Myocyte (in vitro differentiated cells): ENCODE data around the gene HSP90AB1. TPM values are rescaled to one million over a fixed set of nuclear protein-coding genes. Genes with fewer than 3 reads are reported as not detected.

Source experiments
- DNase-seq: peaks from one replicate; pipeline ENCODE4 v3.0.0-alpha.2; 2012; ENCODE audit warnings: low read depth
- polyA plus RNA-seq: library from polyadenylated mRNA; unstranded; fragments of >200 nt; gene quantifications from one replicate; pipeline ENCODE4 v1.2.1, GENCODE V29; 2012; ENCODE audit warnings: missing spikeins
- total RNA-seq: library from RNA; depleted of rRNA; stranded (reverse); fragments of >200 nt; gene quantifications from 2 replicates; pipeline ENCODE4 v1.2.3, GENCODE V29; 2014

The HSP90AB1 gene
- 1,588 and 1,639 TPM in 2 replicates for total RNA-seq
- 942 TPM for polyA plus RNA-seq

DNA sequence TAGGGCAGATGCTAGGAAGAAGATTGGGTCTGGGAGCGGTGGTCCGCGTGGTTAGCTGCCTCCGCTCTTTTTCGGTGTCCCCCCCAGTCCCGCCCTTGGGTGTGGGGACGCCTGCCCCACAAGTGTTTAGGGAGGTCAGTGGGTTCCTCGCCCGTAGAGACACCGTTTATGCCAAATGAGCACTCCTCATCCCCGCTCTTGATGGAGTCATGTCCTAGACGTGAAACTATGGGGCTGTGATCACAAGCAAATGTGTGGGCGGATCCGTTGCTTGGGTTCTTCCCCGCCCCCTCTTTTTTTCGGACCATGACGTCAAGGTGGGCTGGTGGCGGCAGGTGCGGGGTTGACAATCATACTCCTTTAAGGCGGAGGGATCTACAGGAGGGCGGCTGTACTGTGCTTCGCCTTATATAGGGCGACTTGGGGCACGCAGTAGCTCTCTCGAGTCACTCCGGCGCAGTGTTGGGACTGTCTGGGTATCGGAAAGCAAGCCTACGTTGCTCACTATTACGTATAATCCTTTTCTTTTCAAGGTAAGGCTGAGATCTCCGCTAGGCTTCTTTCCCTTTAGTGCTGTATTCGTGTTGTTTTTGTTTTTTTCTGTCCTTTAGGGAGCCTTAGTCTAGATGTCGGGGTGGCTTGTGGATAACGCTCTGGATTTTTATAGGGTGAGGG, at the start of gene HSP90AB1:
HSP90AB1 (plus strand) TSS at position 439 of the 675 bp plus-strand sequence. CDS start 1,529 bp downstream, outside the sequence.
- DNase-seq, result peak; percentile 98

DNA sequence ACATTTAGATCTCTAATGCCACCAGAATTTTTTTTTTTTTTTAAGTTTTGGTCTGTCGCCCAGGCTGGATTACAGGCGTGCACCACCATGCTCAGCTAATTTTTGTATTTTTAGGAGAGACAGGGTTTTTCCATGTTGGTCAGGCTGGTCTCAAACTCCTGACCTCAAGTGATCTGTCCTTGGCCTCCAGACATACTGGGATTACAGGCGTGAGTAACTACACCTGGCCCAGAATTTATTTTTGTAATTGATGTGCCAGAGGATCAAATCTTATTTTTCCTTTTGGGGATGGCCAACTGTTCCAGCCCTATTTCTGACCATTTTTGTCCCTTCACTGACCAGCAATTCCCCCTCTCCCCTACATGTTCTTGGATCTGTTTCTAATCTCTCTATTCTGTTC, 48.2 kb upstream of the HSP90AB1 start:
- DNase-seq, result no peak

DNA sequence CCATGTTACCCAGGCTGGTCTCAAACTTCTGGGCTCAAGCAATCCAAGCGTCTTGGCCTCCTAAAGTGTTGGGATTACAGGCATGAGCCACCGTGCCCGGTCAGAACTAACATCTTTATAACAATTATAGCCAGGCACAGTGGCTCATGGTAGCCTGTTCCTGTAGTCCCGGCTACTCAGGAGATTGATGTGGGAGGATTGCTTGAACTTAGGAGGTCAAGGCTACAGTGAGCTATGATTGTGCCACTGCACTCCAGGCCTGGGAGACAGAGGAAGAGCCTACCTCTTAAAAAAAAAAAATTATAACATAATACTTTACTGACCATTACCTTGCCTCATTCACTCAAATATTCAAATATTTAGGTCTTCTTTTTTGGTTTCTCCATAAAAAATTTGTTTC, 47.0 kb upstream of the HSP90AB1 start:
- DNase-seq, result no peak

DNA sequence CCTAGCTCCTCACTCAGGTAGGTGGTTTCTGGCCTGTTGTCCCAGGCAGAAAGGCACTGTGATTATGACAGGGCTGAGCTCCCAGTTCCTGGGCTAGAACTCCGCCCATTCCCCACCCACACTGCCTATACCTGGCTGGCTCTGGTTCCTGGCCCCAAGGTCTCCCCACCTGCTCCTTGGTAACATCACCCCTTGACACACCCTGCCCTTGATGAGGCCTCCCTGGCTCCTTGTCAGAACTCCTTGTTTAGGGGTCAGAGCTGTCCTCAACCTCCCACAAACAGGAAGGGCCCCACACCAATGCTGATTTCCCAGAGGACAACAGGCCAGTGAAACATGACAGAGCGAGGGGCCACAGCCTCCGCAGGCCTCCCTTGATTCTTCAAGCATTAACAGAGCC, 45.7 kb upstream of the HSP90AB1 start:
- DNase-seq, result no peak

DNA sequence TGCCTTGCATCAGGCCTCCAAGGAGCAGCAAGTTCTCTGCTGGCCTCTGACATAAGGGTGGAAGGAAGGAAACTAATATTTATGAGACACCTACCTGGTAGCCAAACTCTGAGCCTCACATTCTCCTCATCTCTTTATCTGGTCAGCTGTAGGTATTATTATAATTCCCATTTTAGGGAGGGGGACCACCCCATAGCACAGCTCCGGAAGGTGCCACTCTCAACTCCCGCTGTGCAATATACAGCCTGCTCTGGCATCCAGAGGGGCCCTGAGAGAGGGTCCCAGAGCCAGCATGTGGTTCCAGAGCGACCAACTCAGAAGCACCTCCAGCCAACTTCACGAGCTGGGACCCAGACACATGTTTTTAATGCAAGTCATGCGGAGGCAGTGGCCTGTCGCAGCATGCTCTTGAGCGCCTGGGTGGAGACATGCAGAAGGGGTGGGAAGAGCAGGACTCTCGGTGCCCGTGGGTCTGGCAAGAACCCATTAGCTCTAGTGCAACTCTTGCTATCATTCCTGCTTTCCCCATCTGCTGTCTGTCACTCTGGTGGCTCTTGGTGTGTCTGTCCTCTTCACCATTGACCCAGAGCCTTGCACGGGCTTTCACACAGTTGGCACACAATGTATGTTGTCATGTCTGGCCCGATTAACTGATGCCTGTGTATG, 45.1 kb upstream of the HSP90AB1 start:
- peak; percentile 55 for DNase-seq

DNA sequence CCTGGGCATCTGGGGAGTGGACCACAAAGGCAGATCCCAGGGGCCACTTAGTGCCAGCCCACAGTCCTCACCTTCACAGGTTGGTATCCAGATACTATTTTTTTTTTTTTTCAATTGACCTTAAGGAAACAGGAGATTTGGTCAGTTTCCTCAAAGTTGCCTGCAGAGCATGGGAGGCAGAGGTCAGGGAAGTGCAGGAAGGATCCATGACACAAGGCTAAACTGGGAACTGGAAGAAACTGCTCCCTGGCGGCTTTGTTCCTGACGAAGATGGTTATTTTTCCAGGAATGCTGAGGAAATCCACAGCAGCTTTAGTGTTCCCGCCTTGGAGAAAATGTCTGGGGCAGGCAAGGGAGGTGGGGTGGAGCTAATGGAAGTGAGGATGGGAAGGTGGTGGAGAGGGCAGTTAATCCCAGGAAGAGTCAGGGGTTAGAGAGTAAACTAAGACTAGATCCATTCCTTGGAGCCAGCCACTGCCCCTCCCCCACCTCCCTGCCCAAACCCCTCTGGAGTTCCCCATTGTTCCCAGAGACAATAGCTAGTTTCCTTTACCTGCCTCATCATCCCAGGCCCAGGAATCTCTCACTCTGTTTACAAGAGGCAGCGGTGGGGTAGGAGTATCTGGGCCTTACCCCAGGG, 44.4 kb upstream of the HSP90AB1 start:
- no peak for DNase-seq

DNA sequence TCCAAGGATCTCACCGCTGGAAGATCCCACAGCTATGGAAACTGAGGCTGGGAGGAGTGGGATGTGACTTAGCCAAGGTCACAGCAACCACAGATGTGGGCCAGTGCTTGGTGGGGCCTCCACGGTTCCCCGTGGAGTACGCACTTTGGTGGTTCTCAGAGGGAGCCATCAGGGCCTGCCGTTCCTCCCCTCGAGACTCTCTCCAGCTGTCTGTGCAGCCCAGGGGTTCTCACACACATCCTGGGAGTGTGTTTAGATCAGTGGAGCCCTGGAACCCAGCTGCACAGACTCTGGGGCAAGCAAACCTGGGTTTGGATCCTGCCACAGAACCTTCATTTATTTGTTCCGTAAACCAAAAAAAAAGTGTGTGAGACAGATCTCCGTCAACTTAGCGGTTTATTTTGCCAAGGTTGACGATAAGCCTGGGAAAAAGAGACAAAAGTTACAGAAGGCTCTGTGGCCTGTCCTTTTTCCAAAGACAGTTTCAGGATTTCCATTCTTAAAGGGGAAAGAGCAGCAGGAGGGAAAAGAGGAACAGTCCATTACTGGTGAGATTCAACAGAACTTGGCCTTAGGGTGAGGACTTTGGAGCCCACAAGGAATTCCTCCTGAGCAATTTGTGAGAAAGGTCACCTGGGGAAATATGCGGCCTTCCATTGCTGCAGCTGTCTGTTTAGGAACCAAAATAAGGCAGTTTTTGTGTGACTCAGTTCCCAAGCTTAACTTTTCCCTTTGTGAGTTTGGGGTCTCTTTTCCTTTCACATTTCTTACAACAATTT, 43.7 kb upstream of the HSP90AB1 start:
- no peak for DNase-seq

DNA sequence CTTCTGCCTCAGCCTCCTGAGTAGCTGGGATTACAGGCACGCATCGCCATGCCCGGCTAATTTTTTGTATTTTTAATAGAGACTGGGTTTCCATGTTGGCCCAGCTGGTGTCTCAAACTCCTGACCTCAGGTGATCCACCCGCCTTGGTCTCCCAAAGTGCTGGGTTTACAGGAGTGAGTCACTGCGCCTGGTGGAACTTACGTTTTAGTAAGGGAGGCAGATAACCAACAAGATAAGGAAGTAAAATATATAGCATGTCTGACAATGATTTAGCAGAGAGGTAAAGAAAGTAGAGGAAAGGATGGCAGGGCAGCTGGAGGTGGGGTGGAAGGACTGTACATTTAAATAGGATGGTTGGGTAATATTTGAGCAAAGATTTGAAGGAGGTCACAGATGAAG, 42.9 kb upstream of the HSP90AB1 start:
- DNase-seq, result no peak

DNA sequence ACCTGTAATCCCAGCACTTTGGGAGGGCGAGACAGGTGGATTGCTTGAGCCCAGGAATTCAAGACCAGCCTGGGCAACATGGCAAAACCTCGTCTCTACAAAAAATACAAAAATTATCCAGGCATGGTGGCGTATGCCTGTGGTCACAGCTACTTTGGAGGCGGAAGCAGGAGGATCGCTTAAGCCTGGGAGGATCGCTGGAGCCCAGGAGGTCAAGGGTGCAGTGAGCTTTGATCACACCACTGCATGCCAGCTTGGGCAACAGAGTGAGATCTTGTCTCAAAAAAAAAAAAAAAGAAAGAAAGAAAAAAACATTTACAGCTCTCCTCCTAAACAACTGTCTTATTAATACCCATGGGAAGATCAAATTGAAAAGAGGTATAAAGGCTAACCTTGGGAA, 38.9 kb upstream of the HSP90AB1 start:
- DNase-seq, result no peak

DNA sequence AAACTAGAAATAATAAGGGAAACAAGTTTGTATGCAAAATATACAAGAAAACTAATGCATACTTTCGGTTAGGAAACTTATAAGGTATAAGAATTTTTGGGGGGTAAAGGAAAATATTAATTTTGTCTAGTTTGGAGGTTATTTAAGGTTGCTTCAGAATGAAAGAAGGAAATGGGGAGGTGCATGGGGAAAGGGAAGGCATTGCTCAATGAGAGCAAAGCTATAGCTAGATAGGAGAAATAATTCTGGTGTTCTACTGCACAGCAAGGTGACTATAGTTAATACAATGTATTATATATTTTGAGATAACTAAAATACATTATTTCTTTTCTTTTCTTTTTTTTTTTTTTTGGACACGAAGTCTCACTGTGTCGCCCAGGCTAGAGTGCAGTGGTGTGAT, 35.6 kb upstream of the HSP90AB1 start:
- DNase-seq, result no peak

DNA sequence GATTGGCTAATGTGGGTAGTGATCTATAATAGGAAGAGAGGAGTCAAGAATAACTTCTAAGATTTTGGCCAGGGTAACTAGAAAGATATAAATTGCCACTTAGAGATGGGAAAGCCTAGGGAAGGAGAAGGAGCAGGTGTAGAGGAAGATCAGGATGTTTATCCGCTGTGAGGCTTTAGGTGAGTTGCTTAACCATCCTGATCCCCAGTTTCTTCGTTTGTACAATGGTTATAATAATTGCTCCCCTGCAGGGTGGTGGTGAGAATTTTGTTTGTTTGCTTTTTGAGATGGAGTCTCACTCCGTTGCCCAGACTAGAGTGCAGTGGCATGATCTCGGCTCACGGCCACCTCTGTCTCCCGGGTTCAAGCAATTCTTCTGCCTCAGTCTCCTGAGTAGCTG, 32.6 kb upstream of the HSP90AB1 start:
- DNase-seq, result no peak

DNA sequence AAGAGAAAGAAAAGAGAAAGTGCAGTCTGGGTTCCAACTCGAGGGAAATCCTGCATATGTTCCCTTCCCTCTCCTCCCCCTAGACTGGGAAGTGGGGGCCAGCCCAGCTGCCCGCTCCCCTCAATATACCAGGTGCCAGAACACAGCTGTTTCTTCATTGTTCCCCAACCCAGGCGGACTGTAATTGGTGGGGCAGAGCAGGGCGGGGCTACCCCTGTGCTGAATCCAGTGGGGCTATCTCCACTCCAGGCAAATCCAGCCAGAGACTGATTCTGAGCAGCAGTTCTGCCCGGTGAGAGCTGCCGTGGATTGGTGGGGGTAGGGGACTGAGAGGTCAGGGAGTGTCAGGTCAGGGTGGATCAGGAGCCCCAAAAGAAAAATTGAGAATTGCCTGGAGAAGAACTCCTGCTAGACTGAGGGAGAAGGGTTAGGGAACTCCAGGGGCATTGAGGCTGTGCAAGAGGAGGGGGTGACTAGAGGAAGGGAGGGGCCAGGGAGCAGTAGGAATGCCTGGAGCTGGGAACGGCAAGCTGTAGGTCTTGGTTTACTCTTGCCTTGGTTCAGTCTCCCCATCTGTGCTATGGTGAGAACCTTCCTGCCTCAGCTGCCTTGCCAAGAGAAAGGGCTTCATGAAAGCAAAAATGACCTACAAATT, 30.1 kb upstream of the HSP90AB1 start, which contains the start of gene MYMX:
MYMX (plus strand) TSS at position 250 of the 655 bp plus-strand sequence. CDS start 546 bp downstream, outside the sequence.
- DNase-seq, result peak; percentile 95

DNA sequence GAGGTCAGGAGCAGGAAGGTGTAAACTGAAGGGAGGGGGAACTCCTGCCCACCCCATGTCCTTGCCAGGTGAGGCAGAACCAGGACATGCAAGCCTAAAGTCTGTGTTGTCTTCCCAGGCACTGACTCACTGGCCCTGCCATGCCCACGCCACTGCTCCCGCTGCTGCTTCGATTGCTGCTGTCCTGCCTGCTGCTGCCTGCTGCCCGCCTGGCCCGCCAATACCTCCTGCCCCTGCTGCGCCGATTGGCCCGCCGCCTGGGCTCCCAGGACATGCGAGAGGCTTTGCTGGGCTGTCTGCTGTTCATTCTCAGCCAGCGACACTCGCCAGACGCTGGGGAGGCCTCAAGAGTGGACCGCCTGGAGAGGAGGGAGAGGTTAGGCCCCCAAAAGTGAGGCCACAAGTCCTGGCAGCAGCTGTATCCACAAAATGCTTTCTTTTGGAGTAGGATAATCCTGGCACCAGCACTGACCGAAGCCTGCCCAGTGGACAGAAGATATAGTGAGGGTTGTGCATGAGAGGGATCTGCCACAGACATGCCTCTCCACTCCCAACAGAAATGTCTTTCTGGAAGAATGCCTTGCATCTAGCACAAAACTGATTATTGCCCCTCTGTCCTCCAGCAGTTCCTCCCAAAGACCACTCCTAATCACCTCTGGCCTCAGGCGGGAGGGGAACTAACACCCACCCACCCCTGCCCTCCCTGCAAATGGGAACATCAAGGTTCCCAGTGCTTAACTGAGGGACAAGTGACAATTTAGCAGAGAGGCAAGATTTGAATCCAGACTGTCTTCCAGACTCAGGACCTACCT, 29.4 kb upstream of the HSP90AB1 start:
- peak; percentile 87 for DNase-seq

DNA sequence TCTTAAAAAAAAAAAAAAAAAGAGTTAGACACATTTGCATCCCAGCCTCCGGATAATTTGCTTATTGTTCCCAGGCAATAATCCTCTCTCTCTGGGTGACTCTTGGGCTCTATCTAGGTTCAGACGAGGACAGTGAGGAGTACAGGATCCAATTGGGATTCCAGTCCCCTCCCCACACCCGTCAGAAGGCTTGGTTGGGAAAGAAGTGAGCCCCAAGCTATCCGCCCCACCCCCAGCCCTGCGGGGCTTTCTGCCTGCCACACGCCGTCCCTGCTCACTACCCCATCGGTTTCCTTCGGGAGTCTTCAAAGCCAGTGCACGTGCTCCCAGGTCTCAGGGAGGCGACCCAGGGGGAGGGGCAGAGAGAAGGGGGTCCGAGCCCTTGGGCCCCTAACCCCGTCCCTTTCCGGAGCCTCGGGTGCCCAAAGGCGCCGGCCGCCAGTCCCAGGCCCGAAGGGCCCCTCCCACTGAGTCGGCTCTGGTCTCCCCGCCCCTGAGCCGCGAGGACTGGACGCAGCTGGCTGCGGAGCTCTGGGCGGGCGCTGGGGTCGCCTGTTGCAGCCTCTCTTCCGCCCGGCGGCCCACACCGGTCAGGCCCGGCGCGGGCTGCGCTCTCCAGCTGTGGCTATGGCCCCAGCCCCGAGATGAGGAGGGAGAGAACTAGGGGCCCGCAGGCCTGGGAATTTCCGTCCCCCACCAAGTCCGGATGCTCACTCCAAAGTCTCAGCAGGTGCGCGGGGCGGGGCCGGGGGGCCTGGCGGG, 27.7 kb upstream of the HSP90AB1 start:
- DNase-seq, result peak; percentile 93

DNA sequence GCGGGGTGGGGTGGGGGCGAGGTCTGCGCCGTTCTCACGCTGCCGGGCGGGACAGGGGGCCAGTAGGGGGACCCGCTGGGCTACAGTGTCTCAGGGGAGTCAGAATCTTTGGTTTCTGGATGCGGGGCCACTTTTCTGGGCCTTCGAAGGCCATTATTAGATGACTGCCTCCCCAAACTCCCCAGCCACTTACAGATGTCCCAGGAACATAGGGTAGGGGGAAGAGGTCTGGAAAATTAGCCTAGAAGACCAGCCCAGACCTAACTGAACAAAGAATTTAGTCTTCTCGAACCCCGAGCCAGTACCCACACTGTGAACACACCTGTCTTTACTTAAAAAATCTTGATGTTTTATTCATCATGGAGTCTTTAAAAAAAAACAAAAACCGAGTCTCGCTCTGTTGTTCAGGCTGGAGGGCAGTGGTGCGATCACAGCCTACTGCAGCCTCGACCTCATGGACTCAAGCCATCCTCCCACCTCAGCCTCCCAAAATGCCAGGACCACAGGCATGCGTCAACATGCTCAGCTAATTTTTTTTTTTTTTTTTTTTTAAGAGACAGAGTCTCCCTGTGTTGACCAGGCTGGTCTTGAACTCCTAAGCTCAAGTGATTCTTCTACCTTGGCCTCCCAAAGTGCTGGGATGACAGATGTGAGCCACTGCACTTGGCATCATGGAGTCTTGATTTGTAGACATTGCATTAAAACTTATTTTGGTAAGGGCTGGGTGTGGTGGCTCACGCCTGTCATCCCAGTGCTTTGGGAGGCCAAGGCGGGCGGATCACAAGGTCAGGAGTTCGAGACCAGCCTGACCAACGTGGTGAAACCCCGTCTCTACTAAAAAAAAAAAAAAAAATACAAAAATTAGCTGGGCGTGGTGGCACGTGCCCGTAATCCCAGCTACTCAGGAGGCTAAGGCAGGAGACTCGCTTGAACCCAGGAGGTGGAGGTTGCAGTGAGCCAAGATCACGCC, 26.8 kb upstream of the HSP90AB1 start:
- DNase-seq, result no peak

DNA sequence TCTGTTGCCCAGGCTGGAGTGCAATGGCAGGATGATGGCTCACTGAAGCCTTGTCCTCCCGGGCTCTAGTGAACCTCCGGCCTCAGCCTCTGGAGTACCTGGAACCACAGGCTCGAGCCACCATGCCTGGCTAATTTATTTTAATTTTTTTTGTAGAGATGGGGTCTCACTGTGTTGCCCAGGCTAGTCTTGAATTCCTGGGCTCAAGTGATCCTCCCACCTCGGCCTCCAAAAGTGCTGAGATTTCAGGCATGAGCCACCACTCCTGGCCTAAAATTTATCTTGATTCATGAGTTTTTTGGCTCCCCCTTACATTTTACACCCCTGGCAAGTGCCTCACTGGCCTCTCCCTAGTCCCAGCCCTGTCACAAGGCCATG, 26.0 kb upstream of the HSP90AB1 start:
- DNase-seq, result no peak

DNA sequence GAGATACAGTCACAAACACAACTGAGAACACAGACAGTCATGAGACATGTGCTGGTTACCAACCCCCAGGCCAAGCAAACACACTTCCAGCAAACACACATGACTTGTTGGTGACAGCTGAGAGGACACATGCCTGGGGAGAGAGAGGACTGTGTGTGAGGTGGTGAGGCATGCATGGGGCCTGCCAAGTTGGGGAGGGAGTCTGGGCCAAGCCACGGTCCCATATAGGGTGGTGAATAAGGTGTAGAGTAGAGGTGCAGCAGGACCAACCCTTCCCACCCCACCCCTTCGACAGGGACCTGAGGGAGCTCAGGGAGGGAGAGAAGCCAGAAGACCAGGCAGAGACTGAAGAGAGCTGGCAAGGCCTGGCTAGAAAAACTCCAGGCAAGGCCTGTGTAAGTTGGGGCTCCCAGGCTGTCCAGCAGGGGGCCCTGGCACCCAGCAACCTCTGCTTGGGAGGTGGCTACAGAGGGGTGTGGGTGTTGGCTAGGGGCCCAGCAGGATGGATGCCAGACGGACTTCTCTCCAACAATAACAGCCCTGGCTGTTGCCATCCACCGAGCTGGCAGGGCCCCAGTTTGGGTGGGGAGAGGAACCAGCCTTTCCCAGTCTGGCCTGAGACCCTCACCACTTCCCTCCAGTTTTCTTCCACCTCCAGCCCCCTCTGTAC, 25.5 kb upstream of the HSP90AB1 start:
- DNase-seq, result peak; percentile 98

DNA sequence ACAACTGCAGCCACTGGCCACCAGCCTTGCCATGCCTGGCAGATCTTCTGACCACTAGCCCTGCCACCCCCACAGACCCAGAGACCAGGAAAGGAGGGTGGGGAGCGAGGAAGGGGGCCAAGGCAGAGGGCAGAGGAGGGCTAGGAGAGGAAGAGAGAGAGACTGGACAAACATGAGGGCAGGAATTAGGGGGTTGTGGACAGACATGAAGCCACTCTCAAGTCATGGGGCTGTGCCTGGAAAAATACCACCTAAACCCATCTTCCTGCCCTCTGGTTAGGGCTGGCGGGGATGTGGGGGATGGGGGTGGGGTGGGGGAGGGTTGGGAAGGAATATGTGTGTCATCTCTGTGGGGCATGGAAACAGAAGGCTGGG, 25.0 kb upstream of the HSP90AB1 start:
- DNase-seq, result no peak
